Measurements from ENCODE around the gene PLXNC1.

DNA sequence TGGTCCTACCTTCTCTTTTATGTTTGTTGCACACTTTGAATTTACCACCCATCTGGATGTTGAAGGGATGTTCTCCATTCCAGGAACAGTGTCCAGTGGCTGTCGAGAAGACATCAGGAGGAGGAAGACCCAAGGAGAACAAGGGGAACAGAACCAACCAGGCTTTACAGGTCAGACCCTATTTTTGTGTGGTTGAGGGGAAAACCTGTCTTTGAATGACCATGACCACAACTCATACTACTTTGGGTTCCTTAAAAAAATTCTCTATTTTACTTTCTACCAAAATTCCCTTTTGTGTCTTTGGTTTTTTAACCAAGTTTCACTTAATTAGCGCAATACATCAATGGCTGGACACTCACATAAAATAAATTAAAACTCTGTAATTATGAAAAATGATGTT lies 78.7 kb downstream of the PLXNC1 start:
- TF ChIP-seq EP300 (IDR thresholded peaks at IDR 0.05) (no peak), POLR2A (IDR thresholded peaks at IDR 0.05) (no peak), POLR2AphosphoS5 (IDR thresholded peaks at IDR 0.05) (no peak)
- TF ChIP-seq, protein P1, sequence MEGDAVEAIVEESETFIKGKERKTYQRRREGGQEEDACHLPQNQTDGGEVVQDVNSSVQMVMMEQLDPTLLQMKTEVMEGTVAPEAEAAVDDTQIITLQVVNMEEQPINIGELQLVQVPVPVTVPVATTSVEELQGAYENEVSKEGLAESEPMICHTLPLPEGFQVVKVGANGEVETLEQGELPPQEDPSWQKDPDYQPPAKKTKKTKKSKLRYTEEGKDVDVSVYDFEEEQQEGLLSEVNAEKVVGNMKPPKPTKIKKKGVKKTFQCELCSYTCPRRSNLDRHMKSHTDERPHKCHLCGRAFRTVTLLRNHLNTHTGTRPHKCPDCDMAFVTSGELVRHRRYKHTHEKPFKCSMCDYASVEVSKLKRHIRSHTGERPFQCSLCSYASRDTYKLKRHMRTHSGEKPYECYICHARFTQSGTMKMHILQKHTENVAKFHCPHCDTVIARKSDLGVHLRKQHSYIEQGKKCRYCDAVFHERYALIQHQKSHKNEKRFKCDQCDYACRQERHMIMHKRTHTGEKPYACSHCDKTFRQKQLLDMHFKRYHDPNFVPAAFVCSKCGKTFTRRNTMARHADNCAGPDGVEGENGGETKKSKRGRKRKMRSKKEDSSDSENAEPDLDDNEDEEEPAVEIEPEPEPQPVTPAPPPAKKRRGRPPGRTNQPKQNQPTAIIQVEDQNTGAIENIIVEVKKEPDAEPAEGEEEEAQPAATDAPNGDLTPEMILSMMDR (IDR thresholded peaks at IDR 0.05), result no peak
